Stimulated activated CD4-positive, alpha-beta T cell treated with anti-CD3 and anti-CD28 coated beads, TNF-alpha, amount 100 ng/mL, for 4 hours (primary cell): ENCODE measurements around the gene MINDY1.

Experiments used
- DNase-seq, 3 experiments: peaks; one replicate each; pipeline ENCODE4 v3.0.0-alpha.2; 2020; ENCODE audit warnings: low read depth in 3 of 3

The MINDY1 gene

DNA sequence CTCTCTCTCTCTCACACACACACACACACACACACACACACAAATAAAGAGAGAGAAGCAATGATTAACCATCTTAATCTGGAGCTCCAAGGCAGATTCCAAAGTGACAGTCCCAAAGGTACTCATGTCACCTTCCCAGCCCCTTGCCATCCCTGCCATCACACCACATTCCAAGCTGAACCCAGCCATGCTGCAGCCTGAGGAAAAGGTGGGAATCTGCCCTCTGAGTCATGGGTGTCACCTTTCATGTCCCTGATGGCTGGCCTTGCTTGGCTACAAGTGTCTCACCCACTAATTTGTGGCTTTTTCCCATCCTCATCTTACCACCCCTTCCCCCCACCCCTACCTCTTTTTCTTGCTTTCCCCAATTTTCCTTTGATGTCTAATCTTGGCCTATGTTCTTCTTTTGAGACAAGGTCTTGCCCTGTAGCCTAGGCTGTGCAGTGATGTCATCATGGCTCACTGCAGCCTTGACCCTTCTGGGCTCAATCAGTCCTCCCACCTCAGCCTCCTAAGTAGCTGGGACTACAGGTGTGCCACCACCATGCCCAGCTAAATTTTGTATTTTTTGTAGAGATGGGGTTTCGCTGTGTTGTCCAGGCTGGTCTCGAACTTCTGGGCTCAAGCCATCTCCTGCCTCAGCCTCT is 21.4 kb downstream of the MINDY1 start:
- no peak for DNase-seq

DNA sequence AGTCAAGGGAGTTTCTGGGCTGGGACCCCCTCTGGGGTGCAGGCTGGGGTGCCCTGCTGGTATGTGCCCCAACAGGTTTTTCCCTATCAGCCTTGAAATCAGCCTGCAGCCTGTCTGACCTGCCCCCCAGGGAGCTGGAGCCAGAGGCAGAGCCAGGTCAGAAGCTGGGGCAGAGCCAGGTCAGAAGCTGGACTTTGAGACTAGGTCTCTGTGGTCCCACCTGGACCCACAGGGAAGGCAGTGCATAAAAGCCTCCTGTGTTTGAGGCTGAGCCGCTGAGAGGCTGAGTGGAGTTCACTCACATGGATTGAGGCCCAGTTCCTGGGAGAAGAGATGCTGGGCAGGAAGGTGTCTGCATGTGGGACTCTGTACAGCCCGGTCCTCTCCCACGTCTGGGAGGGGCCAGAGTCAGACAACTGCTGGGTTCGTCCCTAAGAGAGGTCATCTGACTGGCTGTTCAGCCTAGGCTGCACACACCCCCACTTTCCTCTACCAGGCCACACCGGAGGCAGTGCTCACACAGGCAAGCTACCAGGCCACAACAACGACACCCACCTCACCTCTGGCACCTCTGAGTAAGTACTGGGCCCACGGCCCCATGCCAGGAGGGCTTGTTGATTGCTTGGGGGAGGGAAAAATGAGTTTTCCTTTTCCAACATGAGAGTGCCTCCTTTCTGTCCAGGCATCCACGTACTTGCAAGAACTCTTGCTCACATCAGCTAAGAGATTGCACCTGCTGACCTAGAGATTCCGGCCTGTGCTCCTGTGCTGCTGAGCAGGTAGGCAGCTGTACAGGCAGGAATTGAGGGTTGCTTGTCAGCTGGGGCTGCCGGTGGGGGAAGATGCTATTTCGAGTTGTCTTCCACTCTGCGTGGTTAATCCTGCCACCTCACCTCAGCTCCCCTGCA is 24.6 kb downstream of the MINDY1 start, which contains the start of gene ANXA9:
Gene ANXA9, plus strand, starts transcription at position 488 of the 908 bp plus-strand sequence. CDS start 814 bp downstream, outside the sequence.
- no peak for DNase-seq

GRCh38 chr1:150981177-150981804 is 25.4 kb downstream of the MINDY1 start:
- no peak for DNase-seq

DNA sequence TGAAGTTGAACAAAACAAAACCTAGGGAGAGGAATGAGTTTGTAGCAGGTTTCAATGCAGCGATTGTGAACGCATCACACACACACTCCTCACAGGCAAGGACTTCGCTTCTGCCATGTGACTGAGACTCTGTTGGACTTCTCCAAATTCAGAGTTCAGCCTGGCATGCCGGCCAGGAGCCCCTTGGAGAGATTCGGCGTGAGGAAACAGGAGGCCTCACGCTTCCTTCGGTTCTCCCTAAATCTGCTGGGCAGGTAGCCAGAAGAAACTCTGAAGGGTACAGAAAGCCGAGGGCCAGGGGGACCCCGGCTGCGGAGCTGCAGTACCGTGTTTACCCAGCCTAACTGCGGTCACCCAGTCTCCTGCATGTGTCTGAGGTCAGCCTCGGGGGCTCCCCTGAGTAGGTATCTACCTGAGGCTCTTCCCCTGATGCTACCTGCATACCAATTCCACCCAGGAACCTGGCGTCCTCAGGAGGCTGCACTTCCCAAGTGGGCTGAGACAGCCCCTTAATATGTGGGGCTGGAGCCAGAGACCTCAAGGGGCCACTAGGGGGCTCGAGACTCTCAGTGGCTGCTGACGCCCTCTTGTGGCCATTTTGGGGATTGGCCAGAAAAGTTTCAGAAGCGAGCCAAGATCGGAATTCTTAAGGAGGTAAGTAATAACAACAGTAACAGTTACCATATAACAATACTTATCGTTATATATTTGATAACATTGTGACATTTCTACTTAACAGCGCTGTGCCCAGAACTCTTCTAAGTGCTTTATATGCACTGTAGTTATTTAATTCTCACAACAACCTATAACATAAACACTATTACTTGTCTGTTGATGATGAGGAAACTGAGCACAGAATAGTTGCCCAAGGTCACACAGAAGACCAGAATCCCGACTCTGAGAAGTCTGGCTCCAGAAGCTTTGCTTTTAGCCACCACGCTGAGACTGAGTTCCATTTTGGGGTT is 27.3 kb downstream of the MINDY1 start:
- peak; percentile 60 to 84 (median 75) for DNase-seq

- DNase-seq = peak; percentile 47 to 59 (median 51)
These were observed 29.6 kb downstream of the MINDY1 start for GRCh38 chr1:150976879-150977694.

GRCh38 chr1:150976401-150976821 is 30.3 kb downstream of the MINDY1 start:
- DNase-seq = no peak

DNA sequence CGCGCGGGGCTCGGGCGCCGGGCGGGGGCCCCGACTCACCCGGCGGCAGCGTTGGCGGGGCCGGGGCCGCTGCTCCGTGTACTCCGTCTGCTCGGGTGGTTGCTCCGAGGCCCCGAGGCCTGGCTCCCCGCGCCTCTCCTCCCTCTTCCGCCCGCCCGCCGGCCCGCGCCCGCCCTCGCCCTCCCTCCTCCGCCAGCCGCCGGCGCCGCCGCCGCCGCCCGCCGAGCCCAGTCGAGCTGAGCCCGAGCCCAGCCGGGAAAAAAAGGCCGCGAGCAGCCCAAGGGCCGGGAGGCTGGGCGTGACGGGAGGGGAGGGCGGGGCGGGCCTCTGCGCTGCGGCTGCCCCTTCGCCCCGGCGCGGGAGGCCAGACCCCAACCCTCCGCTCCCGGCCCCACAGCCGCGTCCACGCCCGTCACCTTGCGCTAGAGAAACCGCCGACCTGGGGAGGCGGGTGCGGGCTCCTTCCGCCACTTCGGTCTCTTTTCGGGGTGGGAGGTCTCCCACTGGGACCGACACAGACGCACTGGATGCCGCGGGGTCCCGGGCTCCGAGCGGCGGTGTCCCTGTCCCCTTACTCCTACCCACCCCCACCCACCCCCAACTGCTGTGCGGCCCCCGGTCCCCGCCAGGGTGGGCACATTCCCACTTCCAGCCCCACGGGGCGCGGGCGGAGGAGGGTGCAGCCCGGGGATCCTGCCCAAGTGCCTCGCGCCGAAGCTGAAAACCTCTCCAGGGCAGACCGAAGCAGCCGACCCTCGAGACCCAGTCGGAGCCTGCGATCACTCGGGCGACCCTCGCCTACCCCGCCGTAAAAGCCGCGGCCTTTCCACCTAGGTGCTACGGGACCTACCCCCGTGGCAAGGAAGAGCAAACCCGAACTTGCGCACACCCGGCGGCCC is 31.9 kb downstream of the MINDY1 start, which contains the start of gene CERS2:
Gene CERS2, minus strand, starts transcription at position 256 of the 899 bp plus-strand sequence. CDS start 5,745 bp downstream, outside the sequence.
- DNase-seq = peak; percentile 55 to 62 (median 60)

GRCh38 chr1:150973836-150974579 is 32.7 kb downstream of the MINDY1 start:
- DNase-seq = peak in 2 of 3 experiments; percentile 9 to 29

GRCh38 chr1:150973258-150973835 is 33.4 kb downstream of the MINDY1 start:
- no peak for DNase-seq

DNA sequence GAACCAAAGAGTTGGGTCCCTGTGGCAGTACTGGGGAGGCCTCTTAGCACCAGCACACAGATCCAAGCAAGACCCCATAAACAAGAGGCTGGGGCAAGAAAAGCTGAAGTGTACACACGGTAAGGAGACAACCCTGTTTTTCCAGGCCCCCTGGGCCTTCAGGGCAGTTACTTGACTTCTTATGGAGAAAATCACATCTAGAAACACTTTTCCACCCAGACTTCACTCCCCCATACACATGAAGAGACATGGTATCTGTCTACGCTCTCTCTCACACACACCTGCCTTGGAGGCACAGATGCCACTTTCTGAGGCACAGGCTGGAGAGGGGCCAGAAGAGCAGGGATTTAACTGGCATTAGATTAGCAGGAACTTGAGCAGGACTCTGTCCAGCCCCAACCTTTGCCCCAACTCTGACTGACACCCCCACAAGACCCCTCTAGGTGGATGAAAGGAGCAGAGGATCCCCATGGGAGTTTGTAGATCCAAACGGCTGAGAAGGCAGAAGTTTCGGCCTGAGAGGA is 34.2 kb downstream of the MINDY1 start:
- DNase-seq = no peak

- DNase-seq = no peak
These were observed 34.9 kb downstream of the MINDY1 start for GRCh38 chr1:150971583-150972416.

GRCh38 chr1:150970808-150971582 is 35.7 kb downstream of the MINDY1 start:
- no peak for DNase-seq

DNA sequence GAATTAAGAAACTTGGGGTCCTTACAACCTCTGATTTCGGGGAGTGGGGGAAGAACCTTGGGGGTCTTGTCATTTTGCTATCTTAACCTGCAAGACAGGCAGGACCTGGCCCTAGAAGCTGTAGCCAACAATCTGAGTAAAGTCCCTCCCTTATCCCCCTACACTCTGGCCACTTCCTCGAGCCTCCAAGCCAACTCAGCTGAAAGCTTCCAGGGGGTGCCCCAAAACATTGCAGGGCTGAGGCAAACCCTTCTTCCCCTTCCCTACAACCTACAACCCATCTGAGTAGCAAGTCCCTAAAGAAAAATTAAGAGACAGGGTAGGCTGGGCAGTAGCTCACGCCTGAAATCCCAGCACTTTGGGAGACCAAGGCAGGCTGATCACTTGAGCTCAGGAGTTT is 37.1 kb downstream of the MINDY1 start:
- DNase-seq = no peak

DNA sequence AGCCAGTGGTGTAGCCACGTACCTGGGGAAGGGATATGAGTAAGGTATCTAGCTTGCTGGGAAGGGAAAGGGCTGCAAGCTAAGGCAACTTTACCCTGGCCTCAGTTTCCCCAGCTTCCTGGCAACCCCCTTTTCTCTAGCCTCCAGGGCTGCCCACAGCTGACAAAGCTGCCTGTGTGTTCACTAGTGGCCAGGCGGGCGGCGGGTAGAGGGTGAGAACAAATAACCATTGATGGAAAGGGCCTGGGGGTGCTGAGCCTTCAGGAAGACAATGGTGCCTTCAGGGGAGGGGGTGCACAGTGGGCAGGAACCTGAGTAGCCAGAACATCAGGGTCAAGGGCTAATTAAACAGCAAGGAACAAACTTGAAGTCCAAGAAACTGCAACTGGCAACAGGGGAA is 38.2 kb downstream of the MINDY1 start:
- no peak for DNase-seq

GRCh38 chr1:150967936-150968335 is 38.8 kb downstream of the MINDY1 start:
- DNase-seq = no peak

DNA sequence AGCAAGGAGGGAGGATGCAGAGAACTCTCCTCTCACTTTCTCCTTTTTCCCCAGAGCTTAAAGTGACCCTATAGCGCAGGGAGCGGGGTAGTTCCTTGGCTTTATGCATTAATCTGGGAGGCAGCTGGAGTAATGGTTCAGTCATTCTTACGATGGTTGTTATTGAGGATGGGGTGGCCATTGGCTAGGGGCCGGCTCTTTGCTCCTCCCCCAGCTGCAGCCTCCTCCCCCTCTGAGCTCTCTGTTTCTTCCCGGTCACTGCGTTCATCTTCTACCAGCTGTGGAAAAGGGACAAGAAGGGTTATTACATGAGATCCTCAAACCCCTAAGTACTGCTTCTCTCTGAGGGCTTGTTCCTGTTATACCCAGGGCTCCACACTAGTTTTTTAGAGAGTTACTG is 40.7 kb downstream of the MINDY1 start:
- DNase-seq = no peak
